GM18861 (cell line): ENCODE data around the gene MAPK8IP1.
"Not testable (repeated sequence)": the region's sequence is repeated elsewhere in the genome, so short reads cannot be mapped to it uniquely, and the experiment has no call there.

Source experiments
- ATAC-seq: cut with Tn5 transposase; IDR thresholded peaks from one replicate; pipeline ENCODE4 v1.9.1; 2021; ENCODE audit not compliant: unreplicated experiment

Gene MAPK8IP1

DNA sequence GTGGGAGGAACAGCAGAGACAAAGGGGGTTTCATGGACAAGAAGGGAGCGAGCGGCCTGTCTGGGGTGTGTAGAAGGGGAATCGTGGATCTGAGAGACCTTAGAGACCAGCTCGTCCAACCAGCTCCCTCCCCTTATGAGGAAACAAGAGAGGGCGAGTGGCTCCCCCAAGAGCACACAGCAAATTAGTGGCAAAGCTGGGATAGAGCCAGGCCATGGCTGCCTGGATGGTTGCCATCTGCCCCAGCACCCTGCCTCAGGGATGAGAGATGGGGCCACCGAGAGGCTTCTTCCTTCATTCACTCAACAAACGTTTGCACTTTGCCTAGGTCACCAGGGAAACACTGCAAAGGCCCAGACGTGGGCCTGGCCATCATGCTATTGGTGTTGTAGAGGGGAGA, 4.1 kb downstream of the MAPK8IP1 start:
- no peak for ATAC-seq

DNA sequence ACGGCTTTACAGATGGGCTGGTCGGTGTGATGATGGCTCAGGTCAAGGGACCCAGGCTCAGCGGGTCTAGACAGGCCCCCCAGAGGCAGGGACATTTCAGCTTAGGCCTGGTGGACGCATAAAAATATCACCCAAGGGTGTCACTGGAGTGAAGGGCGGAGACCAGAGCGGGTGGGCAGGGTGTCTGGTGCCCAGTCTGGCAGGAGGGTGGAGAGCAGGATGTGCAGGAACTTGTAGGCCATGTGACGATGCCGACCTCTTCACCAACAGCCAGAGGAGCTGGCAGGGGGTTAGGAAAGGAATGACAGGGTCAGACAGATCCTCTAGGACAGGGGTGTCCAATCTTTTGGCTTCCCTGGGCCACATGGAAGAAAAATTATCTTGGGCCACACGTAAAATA, 4.5 kb downstream of the MAPK8IP1 start:
- ATAC-seq: no peak

GRCh38 chr11:45890886-45891550, 5.6 kb downstream of the MAPK8IP1 start:
- ATAC-seq: no peak

DNA sequence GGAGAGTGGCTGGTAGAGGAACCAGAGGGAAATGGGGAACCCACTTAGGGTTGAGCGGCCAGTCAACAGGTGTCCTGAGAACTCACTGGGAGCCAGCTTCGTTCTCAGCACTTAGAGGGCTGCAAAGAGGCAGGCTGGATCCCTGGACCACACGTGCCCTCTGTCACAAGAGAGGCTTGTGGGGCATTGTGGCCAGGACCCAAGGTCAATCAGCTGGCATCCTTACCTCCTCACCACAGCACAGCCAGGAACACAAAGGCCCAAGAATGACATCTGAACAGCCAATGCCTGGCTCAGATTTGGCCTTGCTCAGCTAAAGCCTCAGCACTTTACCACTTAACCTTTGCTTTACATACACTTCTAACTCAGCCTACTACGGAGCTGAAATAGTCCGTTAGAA, 7.4 kb downstream of the MAPK8IP1 start:
- ATAC-seq: no peak

DNA sequence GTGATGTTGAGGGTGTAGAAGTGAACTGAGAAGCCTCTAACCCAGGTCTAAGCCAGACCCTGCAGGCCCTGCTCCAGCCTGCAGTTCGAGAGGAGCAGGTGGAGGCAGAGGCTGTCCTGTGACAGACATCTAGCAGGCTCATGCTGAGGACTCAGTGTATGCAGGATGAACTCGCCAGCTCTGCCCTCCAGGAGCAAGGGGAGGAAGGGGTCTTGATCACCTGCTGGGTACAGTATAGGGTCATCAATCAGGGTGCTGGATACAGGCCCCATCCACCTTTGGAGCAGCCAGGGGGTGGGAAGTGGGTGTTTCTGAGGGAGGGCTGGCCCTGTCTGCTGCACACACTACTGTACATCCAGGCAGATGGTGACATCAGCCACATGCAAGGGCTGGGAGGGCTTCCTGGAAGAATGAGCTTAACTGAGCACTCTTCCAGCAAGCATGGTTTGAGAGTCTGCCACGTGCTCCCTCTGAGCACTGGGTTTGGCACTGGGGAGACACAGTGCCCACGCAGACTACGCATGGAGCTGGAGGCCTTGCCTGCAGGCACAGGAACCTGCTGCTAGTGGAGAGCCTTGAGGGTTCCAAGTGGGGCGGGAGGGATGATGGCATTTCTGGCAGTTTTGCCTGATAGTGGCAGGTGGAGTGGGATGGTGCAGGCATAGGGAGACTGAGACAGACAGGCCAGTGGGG, 9.2 kb downstream of the MAPK8IP1 start:
- no peak for ATAC-seq

GRCh38 chr11:45895553-45896259, 10.3 kb downstream of the MAPK8IP1 start:
- no peak for ATAC-seq

- no peak for ATAC-seq
Measured at GRCh38 chr11:45896422-45896984, 11.1 kb downstream of the MAPK8IP1 start.

- no peak for ATAC-seq
Measured at GRCh38 chr11:45897556-45897955, 12.1 kb downstream of the MAPK8IP1 start.

- no peak for ATAC-seq
Measured at GRCh38 chr11:45899086-45899447, 13.6 kb downstream of the MAPK8IP1 start.

DNA sequence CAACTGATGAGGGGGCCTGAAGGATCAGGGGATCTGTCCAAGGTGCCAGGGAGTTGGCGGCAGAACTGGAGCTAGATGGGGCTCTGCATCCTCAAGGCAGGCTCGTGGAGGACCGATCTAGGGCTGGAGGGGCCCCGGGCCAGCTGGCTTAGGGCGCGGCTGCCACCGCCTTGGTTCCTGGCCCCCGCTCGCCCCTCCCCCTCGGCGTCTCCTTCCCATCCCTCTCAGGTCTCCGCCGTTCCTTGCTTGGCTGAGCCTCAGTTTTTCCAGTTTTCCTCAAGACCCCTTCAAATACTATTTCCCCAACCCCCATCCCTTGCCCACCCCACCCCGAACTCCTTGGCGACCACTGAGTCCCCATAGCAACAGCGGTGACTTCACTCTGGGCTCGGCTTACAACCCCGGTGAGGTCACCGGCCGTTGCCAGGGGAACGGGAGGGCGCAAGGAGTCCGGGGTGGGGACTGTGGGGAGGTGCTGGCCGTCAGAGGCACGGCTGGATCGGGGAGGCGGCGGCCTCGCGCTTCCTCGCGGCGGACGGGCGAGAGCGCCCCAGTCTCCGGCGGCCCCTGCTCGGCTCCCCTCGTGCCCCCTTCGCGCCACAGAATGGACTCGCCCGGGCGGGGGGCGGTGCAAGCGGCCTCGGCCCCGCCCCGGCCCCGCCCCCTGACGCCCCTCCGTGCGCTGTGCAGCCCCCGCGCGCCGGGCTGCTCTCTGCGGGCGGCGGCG, 14.2 kb downstream of the MAPK8IP1 start:
- no peak for ATAC-seq

DNA sequence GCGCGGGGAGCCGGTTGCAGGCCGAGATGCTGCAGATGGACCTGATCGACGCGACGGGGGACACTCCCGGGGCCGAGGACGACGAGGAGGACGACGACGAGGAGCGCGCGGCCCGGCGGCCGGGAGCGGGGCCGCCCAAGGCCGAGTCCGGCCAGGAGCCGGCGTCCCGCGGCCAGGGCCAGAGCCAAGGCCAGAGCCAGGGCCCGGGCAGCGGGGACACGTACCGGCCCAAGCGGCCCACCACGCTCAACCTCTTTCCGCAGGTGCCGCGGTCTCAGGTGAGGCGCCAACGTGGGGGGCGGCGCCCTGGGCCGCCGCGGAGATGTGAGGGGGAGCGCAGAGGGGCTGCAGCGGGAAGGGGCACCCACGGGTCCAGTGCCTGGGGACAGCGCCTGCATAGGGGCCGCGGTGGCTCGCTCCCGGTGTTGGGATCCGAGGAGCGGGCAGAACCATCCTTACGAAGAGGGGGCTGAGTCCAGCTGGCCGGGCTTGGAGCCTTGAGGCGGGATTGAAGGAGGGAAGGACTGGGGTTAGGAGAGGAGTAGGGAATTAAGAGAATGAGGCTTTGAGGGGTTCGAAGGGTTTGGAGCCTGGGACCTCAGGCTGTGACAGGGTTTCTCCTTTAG, 14.8 kb downstream of the MAPK8IP1 start:
- not testable (repeated sequence) for ATAC-seq

DNA sequence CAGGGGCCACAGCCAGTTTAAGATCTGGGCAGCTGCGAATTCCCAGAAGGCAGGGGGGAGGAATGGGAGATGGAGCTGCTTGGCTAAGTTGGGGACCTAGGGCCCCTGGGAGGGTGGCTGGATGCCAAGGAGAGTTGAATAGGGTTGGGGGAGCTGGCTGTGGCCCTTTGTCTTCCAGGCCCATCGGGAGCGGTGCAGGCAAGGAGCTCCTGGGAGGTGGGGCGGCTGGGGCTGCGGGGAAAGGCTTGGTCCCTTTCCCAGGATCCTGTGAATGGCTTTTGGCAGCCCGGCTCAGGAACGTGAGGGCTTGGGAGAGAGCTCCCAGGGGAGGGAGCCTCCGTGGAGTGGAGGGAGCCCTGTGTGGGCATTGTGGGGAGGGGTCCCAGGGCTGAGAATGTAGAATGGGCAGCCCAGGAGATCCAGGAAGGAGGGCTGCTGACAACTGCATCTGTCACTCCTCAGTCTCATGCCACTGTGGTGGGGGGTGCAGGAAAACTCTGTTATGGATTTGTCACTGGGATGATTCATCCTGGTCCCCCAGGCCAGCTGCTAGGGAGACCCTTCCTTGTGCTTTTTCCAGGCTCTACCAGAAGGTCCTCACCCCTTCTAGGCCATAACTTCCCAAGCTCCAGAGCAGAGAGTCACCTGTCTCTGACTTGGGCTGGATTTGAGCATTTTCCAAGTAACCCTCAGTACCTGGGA, 15.6 kb downstream of the MAPK8IP1 start:
- no peak for ATAC-seq

DNA sequence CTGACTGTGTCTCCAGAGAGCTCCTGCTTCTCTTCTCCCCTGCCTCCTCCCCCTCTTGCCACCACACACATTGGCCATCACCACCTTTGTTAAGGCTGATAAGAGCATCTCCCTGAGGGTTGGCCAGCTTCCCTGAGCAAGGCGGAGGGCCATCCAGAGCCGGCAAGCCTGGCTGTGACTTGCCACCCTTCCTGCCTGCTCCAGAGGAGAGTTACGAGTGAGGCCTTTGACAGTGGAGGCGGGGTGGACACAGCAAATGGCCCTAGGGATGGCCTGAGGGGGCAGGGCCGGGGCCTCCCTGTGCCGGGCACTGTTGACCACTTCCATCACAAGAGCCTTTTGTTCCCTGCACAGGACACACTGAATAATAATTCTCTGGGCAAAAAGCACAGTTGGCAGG, 16.2 kb downstream of the MAPK8IP1 start:
- no peak for ATAC-seq

GRCh38 chr11:45902452-45903380, 17.3 kb downstream of the MAPK8IP1 start:
- ATAC-seq: no peak

- ATAC-seq: no peak
Measured at GRCh38 chr11:45904309-45904915, 19.0 kb downstream of the MAPK8IP1 start.

DNA sequence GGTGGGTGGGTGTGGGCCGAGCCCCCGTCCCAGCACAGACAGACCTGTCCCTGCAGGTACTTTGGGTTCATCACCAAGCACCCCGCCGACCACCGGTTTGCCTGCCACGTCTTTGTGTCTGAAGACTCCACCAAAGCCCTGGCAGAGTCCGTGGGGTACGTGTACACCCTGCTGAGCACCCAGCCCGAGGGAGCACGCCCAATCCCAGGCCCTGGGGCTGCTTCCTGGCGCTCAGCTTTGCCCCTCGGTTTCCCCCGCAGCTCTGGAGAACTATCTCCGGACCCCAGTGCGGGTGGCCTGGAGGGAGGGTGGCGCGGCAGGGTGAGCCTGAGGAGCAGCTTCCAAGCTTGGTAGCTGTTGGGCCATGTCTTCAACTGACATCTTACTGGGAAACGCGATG, 19.6 kb downstream of the MAPK8IP1 start:
- no peak for ATAC-seq

GRCh38 chr11:45905576-45905975, 20.1 kb downstream of the MAPK8IP1 start:
- ATAC-seq: not testable (repeated sequence)

DNA sequence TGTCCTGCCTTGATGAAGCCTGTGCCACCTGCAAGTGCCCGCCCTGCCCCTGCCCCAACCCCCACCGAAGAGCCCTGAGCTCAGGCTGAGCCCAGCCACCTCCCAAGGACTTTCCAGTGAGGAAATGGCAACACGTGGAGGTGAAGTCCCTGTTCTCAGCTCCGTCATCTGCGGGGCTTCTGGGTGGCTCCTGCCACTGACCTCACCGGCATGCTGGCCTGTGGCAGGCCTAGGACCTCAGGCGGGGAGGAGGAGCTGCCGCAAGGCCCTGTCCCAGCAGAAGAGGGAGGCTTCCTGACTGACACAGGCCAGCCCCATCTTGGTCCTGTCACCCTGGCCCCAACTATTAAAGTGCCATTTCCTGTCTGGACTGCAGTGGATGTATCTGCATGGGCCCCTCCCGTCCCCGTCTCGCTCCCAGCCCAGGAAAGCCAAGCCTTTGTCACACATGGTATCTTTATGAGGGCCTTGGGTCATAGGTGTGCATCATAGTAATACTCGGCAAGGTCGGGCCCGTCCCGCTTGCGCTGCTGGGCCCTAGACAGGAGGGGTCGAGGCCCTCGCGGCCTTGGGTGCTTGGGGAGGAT, 20.7 kb downstream of the MAPK8IP1 start:
- ATAC-seq: no peak
